WTC11 (cell line): ENCODE measurements around the gene PSMC1. TPM values are rescaled to one million over a fixed set of nuclear protein-coding genes. Genes with fewer than 3 reads are reported as not detected.

Source experiments
- ATAC-seq: fragments of 200-7000 bp; cut with Tn5 transposase; 2 replicates; pipeline ENCODE4 v1.10.0; 2021; ENCODE audit warnings: mild to moderate bottlenecking, moderate library complexity
- CTCF ChIA-PET: fragments of 300-600 bp; sonication (Branson Sonifier 250); formaldehyde crosslinking; loops from one replicate; lab custom pipeline; 2021; ENCODE audit warnings: antibody characterized with exemption; lab: Charles Lee
- POLR2A ChIA-PET: fragments of 350-600 bp; sonication (Branson Sonifier 250); formaldehyde crosslinking; loops from one replicate; lab custom pipeline; 2021; ENCODE audit warnings: antibody characterized with exemption; lab: Charles Lee
- DNase-seq: peaks from one replicate; pipeline ENCODE4 v3.0.0; 2021; ENCODE audit warnings: low spot score
- H3K27ac Mint-ChIP-seq: 2 replicates; pipeline ENCODE4 v1.8.0; 2021; ENCODE audit warnings: mixed read lengths
- H3K27me3 Mint-ChIP-seq: 2 replicates; pipeline ENCODE4 v1.8.0; 2021; ENCODE audit warnings: low read depth, mild to moderate bottlenecking, moderate library complexity, mixed read lengths
- H3K36me3 Mint-ChIP-seq: 2 replicates; pipeline ENCODE4 v1.8.0; 2021; ENCODE audit warnings: mixed read lengths
- H3K4me1 Mint-ChIP-seq: 2 replicates; pipeline ENCODE4 v1.8.0; 2022; ENCODE audit warnings: mixed read lengths
- H3K4me3 Mint-ChIP-seq: 2 replicates; pipeline ENCODE4 v1.8.0; 2021; ENCODE audit warnings: mild to moderate bottlenecking, moderate library complexity, mixed read lengths
- H3K9me3 Mint-ChIP-seq: 2 replicates; pipeline ENCODE4 v1.8.0; 2021; ENCODE audit warnings: mixed read lengths
- CBFB ChIP-seq: sonication (generic); formaldehyde crosslinking; IDR thresholded peaks from 2 replicates; pipeline ENCODE4 v1.8.1; 2022; ENCODE audit warnings: mild to moderate bottlenecking, low read depth, missing genetic modification reagents
- FOXP1 ChIP-seq: sonication (generic); formaldehyde crosslinking; IDR thresholded peaks from 2 replicates; pipeline ENCODE4 v1.8.0; 2022; ENCODE audit warnings: missing genetic modification reagents, mild to moderate bottlenecking, moderate library complexity, borderline replicate concordance
- FOXP4 ChIP-seq: sonication (generic); formaldehyde crosslinking; IDR thresholded peaks from 2 replicates; pipeline ENCODE4 v1.8.0; 2022; ENCODE audit warnings: mild to moderate bottlenecking, missing genetic modification reagents
- MXD4 ChIP-seq: fragments of 250-450 bp; sonication (Bioruptor Pico); IDR thresholded peaks from 2 replicates; pipeline ENCODE4 v1.8.0; 2021; ENCODE audit warnings: mild to moderate bottlenecking, moderate library complexity, borderline replicate concordance
- NFE2L1 ChIP-seq: sonication (generic); formaldehyde crosslinking; IDR thresholded peaks from 2 replicates; pipeline ENCODE4 v1.8.1; 2023; ENCODE audit warnings: missing genetic modification reagents
- NR2C2 ChIP-seq: sonication (generic); formaldehyde crosslinking; IDR thresholded peaks from 2 replicates; pipeline ENCODE4 v1.8.0; 2022; ENCODE audit warnings: mild to moderate bottlenecking, missing genetic modification reagents
- PREB ChIP-seq: sonication (generic); formaldehyde crosslinking; IDR thresholded peaks from 2 replicates; pipeline ENCODE4 v1.8.1; 2022; ENCODE audit warnings: mild to moderate bottlenecking, missing genetic modification reagents, moderate library complexity, borderline replicate concordance
- RORB ChIP-seq: fragments of 250-450 bp; sonication (Bioruptor Pico); IDR thresholded peaks from 2 replicates; pipeline ENCODE4 v1.9.0; 2021; ENCODE audit warnings: mild to moderate bottlenecking
- SMAD3 ChIP-seq: sonication (generic); formaldehyde crosslinking; IDR thresholded peaks from 2 replicates; pipeline ENCODE4 v1.8.0; 2022; ENCODE audit warnings: missing genetic modification reagents, mild to moderate bottlenecking, borderline replicate concordance
- SMAD4 ChIP-seq: sonication (generic); formaldehyde crosslinking; IDR thresholded peaks from 2 replicates; pipeline ENCODE4 v1.8.0; 2022; ENCODE audit warnings: mild to moderate bottlenecking, missing genetic modification reagents
- ZNF317 ChIP-seq: sonication (generic); formaldehyde crosslinking; IDR thresholded peaks from 2 replicates; pipeline ENCODE4 v1.8.1; 2023; ENCODE audit warnings: low read depth, mild to moderate bottlenecking, moderate library complexity, missing genetic modification reagents, borderline replicate concordance
- ZNF396 ChIP-seq: fragments of 250-450 bp; sonication (Bioruptor Pico); IDR thresholded peaks from 2 replicates; pipeline ENCODE4 v1.8.0; 2021; ENCODE audit warnings: mild to moderate bottlenecking, moderate library complexity, borderline replicate concordance
- ZNF423 ChIP-seq: fragments of 250-450 bp; sonication (Bioruptor Pico); IDR thresholded peaks from 2 replicates; pipeline ENCODE4 v2.1.2; 2022; ENCODE audit warnings: mild to moderate bottlenecking, moderate library complexity
- ZNF532 ChIP-seq: fragments of 250-450 bp; sonication (Bioruptor Pico); IDR thresholded peaks from 2 replicates; pipeline ENCODE4 v1.9.0; 2021; ENCODE audit warnings: mild to moderate bottlenecking, borderline replicate concordance
- total RNA-seq: library from RNA; stranded (reverse); gene quantifications from 3 replicates; pipeline ENCODE4 v1.2.3, GENCODE V29; 2021

Gene PSMC1
- total RNA-seq, 1 experiment from 2014 or later = 88.9 TPM

- TF ChIP-seq CBFB (CRISPR knock-in tag) = no peak
- no peak for TF ChIP-seq SMAD4
- no peak for TF ChIP-seq RORB (CRISPR knock-in tag)
- no peak for TF ChIP-seq NFE2L1 (CRISPR knock-in tag)
- TF ChIP-seq FOXP4 (CRISPR knock-in tag) = no peak
- no peak for TF ChIP-seq ZNF396
- H3K27ac Mint-ChIP-seq = no peak overlapping the region
- H3K9me3 Mint-ChIP-seq = no peaks in the 10 kb centered on the region
- H3K36me3 Mint-ChIP-seq = peaks cover 24% of the 10 kb centered on the region
- DNase-seq (no peak), ATAC-seq (no peak)
- CTCF ChIA-PET = interaction anchor here (1.2 to 1.5 kb wide), 2 partner anchors 469 to 471 kb away, joined by 3 read pairs; no protein-coding TSS in a partner anchor
- H3K27me3 Mint-ChIP-seq = no peaks in the 10 kb centered on the region
- POLR2A ChIA-PET = no interaction called here
- H3K4me3 Mint-ChIP-seq = no peak overlapping the region
- H3K4me1 Mint-ChIP-seq = peaks cover 18% of the 10 kb centered on the region
Observed at GRCh38 chr14:90287791-90288190, 31.4 kb downstream of the PSMC1 start.

GRCh38 chr14:90288651-90289355 is 32.5 kb downstream of the PSMC1 start:
- DNase-seq (no peak), ATAC-seq (no peak)
- ChIA-PET POLR2A (interaction anchor here (0.9 kb wide), 1 partner anchor 111 kb away, joined by 3 read pairs; no protein-coding TSS in a partner anchor), CTCF (interaction anchor here (0.7 to 4.4 kb wide), 20 partner anchors 12 to 472 kb away, joined by 3 to 33 read pairs (median 4); no protein-coding TSS in a partner anchor)
- Mint-ChIP-seq H3K4me1 (peaks cover 18% of the 10 kb centered on the region), H3K4me3 (no peak overlapping the region), H3K27me3 (no peaks in the 10 kb centered on the region), H3K9me3 (no peaks in the 10 kb centered on the region), H3K36me3 (peaks cover 25% of the 10 kb centered on the region), H3K27ac (no peak overlapping the region)
- TF ChIP-seq ZNF396 = no peak
- TF ChIP-seq RORB (CRISPR knock-in tag) = no peak
- no peak for TF ChIP-seq MXD4
- no peak for TF ChIP-seq ZNF423
- no peak for TF ChIP-seq PREB (CRISPR knock-in tag)
- no peak for TF ChIP-seq ZNF317 (CRISPR knock-in tag)
- no peak for TF ChIP-seq FOXP1
- TF ChIP-seq ZNF532 (CRISPR knock-in tag) = no peak

- ATAC-seq (peak; percentile 65), DNase-seq (no peak)
- H3K4me1 Mint-ChIP-seq = peaks cover 18% of the 10 kb centered on the region
- POLR2A ChIA-PET = interaction anchor here (1.2 kb wide), 1 partner anchor 92 kb away, joined by 3 read pairs; no protein-coding TSS in a partner anchor
- H3K36me3 Mint-ChIP-seq = peaks cover 30% of the 10 kb centered on the region
- CTCF ChIA-PET = interaction anchor here (1.1 to 4.4 kb wide), 6 partner anchors 9 to 468 kb away, joined by 3 to 33 read pairs (median 7); no protein-coding TSS in a partner anchor
- TF ChIP-seq SMAD3 (CRISPR knock-in tag) (no peak), NR2C2 (CRISPR knock-in tag) (no peak)
- no peak overlapping the region for H3K4me3 Mint-ChIP-seq
- H3K9me3 Mint-ChIP-seq = no peaks in the 10 kb centered on the region
- H3K27me3 Mint-ChIP-seq = no peaks in the 10 kb centered on the region
- peak overlapping the region; percentile 93; the same call in 1 of the 2 replicates for H3K27ac Mint-ChIP-seq
Observed at GRCh38 chr14:90290337-90291011, 34.1 kb downstream of the PSMC1 start.
